HG03045 (cell line): ENCODE results near the gene PLCXD1.
"Not testable (repeated sequence)": the region's sequence is repeated elsewhere in the genome, so short reads cannot be mapped to it uniquely, and the experiment has no call there.

Experiments used
- ATAC-seq: cut with Tn5 transposase; IDR thresholded peaks from one replicate; pipeline ENCODE4 v1.9.1; 2021; ENCODE audit warnings: mild to moderate bottlenecking, moderate library complexity; ENCODE audit not compliant: unreplicated experiment

Gene PLCXD1

DNA sequence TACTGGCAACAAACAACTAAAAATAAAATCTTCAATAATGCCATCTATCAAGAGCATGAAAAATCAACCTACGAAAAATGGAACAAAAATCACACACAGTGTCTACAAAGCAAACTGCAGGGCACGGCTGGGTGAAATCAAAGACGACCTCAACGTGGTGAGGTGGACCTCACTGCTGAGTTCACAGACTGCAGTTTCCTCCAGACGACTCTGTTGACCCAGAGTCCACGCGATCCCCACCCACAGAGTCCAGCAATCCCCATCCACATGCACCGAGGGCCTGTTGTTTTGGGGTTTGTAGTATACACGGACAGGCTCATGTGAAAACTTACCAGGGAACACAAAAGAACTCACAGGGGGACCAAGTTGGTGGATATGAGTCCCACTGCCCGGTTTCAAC is 68.5 kb downstream of the PLCXD1 start:
- no peak for ATAC-seq

DNA sequence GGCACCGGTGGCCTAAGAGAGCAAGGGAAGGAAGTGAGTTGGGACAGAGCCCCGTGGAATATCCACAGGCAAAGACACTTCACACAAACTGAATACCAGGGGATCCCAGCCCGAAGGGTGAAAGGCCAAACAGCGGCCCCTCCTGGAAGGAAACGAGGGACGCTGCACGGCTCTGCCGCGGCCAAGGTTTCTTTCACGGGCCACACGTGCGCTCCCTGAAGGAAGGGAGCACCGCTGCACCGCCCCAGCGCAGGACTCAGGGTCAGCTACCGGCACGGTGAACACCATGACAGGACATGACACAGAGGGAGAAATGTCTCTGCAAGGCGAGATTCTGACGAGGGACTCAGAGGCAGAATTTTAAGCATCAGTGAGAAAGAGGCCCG is 69.0 kb downstream of the PLCXD1 start:
- no peak for ATAC-seq

DNA sequence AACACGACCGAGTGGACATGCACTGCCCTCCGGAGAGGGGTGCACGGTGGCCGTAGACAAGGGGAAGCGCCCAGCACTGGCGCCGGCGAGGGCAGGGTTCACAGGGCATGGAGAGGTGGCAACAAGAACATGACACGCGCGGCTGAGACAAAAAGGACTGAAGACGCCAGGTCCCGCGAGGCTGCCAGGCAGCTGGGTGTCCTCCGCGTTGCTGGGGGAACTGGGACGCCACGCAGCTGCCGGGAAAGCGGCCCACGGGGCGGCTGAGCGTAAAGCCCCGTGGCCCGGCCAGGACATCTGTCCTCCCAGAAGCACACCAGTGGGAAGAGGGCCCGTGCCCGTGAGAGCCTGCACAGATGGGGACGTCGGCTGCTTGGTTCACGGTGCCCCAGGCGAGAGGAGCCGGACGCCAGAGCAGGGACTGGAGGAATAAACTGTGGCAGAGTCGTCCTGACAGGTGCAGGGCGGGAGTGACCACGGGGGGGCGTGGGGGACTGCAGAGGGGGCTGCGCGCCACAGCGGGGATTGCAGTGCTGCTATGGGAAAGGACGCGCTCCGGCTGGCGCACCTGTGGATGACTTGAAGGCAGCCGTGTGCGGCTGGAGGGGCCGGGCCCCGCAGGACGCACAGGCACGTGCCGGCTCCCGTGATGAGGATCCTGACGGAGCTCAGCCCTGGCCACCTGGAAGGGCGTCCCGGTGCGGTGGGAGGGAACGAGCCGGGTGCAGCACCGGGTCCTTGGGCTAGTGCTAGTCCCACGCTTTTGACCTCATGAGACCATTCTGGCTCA is 69.5 kb downstream of the PLCXD1 start:
- no peak for ATAC-seq

DNA sequence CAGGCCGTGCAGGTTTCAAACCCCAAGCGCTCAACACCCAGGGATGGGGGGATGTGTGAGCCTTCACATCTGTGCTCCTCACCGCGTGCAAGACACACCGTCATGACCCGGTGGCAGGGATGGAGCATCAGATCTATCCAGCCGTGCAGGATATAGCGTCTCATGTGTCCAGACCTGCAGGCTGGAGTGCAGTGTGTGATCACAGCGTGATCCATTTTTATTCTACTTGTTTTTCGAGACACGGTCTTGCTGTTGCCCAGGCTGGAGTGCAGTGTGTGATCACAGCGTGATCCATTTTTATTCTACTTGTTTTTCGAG is 70.1 kb downstream of the PLCXD1 start:
- not testable (repeated sequence) for ATAC-seq

DNA sequence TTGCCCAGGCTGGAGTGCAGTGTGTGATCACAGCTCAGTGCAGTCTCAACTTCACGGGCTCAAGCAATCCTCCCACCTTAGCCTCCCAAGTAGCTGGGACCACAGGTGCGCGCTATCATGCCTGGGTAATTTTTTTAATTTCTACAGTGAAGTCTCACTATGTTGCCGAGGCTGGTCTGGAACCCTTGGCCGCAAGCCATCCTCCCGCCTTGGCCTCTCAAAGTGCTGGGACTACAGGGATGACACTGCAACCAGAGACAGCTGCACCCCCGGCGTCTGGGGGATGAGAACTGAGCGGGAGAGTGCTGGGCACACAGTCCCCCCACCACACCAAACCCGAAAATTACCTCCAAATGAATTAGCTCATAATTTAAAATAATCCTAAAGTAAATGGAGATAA is 70.6 kb downstream of the PLCXD1 start:
- ATAC-seq: no peak

DNA sequence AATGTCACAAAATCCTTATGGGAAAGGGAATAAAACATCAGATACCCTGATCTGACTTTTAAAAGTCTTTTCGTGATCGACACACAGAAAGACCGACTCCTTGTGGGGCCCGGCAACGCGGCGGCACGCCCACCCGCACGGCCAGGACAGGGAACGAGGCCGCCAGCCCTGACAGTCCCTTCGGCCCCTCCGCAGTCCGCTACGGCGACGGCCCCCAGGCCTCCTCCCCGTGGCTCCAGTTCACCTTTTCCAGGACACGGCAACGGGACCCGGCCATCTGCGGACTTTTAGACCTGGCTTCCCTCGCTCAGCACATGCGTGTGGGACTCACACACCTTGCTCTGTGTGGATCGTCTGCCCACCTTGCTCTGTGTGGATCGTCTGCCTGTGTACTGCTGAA is 71.0 kb downstream of the PLCXD1 start:
- ATAC-seq: no peak

DNA sequence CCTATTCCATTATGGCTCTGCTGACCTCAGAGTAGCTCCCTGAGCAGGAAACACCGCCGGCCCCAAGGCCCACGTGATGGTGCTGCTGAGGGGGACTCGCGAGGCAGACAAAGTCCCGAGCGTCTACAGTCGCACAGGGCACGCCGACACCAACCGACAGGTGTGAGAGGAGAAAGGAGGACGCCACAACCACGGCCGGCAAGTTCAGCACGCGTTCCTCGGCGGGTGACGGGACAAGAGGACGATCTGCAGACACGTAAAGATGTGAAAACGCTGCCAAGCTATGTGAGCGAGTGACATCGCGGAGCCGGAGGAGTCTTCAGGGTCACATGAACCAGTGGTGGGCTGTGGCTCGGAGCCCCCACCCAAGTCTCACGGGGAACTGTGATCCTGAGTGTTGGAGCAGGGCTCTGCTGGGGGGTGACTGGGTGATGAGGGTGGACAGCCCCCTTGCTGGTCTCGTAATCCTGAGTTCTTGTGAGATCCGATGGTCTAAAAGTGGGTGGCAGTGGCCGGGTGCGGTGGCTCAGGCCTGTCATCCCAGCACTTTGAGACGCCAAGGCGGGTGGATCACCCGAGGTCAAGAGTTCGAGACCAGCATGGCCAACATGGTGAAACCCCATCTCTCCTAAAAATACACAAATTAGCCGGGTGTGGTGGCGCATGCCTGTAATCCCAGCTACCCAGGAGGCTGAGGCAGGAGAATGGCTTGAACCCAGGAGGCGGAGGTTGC is 71.6 kb downstream of the PLCXD1 start:
- no peak for ATAC-seq
